ENCODE measurements around the gene NUDT22. TPM values are rescaled to one million over a fixed set of nuclear protein-coding genes. Genes with fewer than 3 reads are reported as not detected.

The NUDT22 gene
- total and polyA plus RNA-seq, 5 experiments from 2014 or later, result 43.4 to 83.8 (median 50.4) TPM

DNA sequence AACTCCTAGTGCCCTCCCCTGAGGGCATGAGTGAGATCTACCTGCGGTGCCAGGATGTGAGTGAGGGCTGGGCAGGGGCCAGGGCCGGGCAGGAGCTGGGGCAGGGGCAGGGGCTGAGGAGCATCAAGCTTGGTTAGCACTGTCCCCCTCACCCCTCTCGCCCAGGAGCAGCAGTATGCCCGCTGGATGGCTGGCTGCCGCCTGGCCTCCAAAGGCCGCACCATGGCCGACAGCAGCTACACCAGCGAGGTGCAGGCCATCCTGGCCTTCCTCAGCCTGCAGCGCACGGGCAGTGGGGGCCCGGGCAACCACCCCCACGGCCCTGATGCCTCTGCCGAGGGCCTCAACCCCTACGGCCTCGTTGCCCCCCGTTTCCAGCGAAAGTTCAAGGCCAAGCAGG lies 5.8 kb upstream of the NUDT22 start:
- Mint-ChIP-seq H3K27ac (peak overlapping the region in 2 of 10 donors; percentile 7 to 53), H3K4me1 (peaks cover 9 to 20% (median 14%) of the 10 kb centered on the region in 4 donors), H3K4me3 (no peak overlapping the region), H3K27me3 (no peaks in the 10 kb centered on the region), H3K36me3 (peaks cover 0 to 44% (median 0%) of the 10 kb centered on the region in 3 donors), H3K9me3 (no peaks in the 10 kb centered on the region)
- ATAC-seq (no peak), DNase-seq (no peak)
- POLR2A ChIA-PET, result interaction anchor here (1.1 to 7.2 kb wide), 2 partner anchors 8 to 14 kb away, joined by 3 to 83 read pairs; partner anchors contain the start of gene FERMT3

GRCh38 chr11:64220798-64221197 lies 5.3 kb upstream of the NUDT22 start:
- Mint-ChIP-seq H3K4me1 (peaks cover 12 to 22% (median 15%) of the 10 kb centered on the region in 4 donors), H3K36me3 (peaks cover 0 to 40% (median 0%) of the 10 kb centered on the region in 3 donors), H3K27ac (peak overlapping the region in 1 of 10 donors; percentile 27), H3K9me3 (no peaks in the 10 kb centered on the region), H3K4me3 (no peak overlapping the region), H3K27me3 (no peaks in the 10 kb centered on the region)
- no peak for ATAC-seq
- DNase-seq, result no peak
- POLR2A ChIA-PET, result interaction anchor here (1.1 to 7.2 kb wide), 2 partner anchors 9 to 15 kb away, joined by 3 to 83 read pairs; partner anchors contain the start of gene FERMT3

DNA sequence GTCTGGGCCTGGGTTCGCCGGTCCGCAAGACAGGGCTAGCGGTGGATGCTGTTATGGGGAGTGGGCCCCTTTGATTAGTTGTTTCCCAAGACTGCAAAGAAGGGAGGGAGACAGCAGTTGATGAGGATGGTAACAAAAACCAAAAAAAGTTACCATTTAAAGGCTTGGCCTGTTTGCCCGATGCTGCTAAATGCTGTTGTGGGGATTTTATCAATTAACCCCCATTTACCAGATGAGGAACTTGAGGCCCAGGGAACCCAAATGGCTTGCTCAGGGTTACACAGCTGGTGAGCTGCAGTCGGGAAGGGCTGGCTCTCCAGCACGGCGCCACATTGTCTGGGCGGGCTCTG lies 3.4 kb upstream of the NUDT22 start:
- ATAC-seq (no peak), DNase-seq (no peak)
- Mint-ChIP-seq H3K4me3 (no peak overlapping the region), H3K4me1 (peaks cover 13 to 26% (median 19%) of the 10 kb centered on the region in 4 donors), H3K27me3 (no peaks in the 10 kb centered on the region), H3K9me3 (no peaks in the 10 kb centered on the region), H3K36me3 (peaks cover 0 to 28% (median 0%) of the 10 kb centered on the region in 3 donors), H3K27ac (no peak overlapping the region)
- POLR2A ChIA-PET, result interaction anchor here (1.3 to 16.0 kb wide), 4 partner anchors 8 to 22 kb away, joined by 5 to 290 read pairs (median 54); partner anchors contain the start of genes FERMT3, FKBP2 and PPP1R14B

GRCh38 chr11:64223001-64223651 lies 2.9 kb upstream of the NUDT22 start:
- POLR2A ChIA-PET, result interaction anchor here (1.3 to 16.0 kb wide), 6 partner anchors 9 to 28 kb away, joined by 4 to 290 read pairs (median 23); partner anchors contain the start of genes FERMT3, FKBP2, PLCB3 and PPP1R14B
- Mint-ChIP-seq H3K4me3 (no peak overlapping the region), H3K27me3 (no peaks in the 10 kb centered on the region), H3K27ac (peak overlapping the region in 2 of 10 donors; percentile 24 to 52), H3K4me1 (peaks cover 13 to 29% (median 23%) of the 10 kb centered on the region in 4 donors), H3K36me3 (peaks cover 0 to 27% (median 0%) of the 10 kb centered on the region in 3 donors), H3K9me3 (no peaks in the 10 kb centered on the region)
- no peak for ATAC-seq
- DNase-seq, result no peak

DNA sequence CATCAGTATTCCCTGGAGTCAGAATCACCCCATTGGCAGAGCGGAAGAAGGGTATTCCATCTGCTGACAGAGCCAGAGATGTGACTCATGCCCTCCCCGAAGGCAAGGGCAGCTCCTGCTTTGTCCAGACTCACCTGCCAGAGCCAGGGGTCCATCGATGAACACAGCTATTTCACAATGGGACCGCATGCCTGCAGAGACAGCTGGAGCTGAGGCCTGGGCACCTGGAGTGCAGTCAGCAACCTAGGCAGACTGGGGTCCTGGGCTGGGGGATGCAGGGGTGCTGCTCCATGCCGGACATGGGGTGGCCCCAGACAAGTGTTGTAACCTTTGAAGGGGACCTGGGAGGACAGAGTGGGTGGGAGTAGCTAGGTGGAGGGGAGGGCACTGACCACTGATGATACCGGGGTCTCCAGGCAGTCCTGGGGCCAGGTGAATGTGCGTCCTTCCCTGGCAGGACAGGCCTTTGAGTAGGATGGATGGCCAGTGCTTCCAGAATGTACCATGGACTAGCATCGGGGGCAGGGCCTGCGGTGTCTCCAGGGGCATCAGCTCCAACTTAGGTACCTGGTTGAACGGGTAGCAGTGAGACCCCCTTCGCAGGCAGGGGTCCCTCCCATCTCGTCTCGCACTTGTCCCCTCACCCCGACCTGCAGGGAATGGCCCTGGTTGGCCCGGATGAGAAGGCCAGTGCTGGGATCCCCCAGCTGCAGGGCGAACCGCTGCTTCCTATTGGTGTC lies 1.8 kb upstream of the NUDT22 start:
- Mint-ChIP-seq H3K27ac (peak overlapping the region in 6 of 10 donors; percentile 17 to 89 (median 50)), H3K4me3 (peak overlapping the region; percentile 22 to 95 (median 90)), H3K27me3 (no peaks in the 10 kb centered on the region), H3K4me1 (peaks cover 11 to 35% (median 22%) of the 10 kb centered on the region in 4 donors), H3K9me3 (no peaks in the 10 kb centered on the region), H3K36me3 (peaks cover 0 to 15% (median 0%) of the 10 kb centered on the region in 3 donors)
- DNase-seq (no peak), ATAC-seq (no peak)
- POLR2A ChIA-PET, result interaction anchor here (0.5 to 16.0 kb wide), 9 partner anchors 8 to 93 kb away, joined by 3 to 290 read pairs (median 23); partner anchors contain the start of genes FERMT3, FKBP2, PLCB3 and PPP1R14B

DNA sequence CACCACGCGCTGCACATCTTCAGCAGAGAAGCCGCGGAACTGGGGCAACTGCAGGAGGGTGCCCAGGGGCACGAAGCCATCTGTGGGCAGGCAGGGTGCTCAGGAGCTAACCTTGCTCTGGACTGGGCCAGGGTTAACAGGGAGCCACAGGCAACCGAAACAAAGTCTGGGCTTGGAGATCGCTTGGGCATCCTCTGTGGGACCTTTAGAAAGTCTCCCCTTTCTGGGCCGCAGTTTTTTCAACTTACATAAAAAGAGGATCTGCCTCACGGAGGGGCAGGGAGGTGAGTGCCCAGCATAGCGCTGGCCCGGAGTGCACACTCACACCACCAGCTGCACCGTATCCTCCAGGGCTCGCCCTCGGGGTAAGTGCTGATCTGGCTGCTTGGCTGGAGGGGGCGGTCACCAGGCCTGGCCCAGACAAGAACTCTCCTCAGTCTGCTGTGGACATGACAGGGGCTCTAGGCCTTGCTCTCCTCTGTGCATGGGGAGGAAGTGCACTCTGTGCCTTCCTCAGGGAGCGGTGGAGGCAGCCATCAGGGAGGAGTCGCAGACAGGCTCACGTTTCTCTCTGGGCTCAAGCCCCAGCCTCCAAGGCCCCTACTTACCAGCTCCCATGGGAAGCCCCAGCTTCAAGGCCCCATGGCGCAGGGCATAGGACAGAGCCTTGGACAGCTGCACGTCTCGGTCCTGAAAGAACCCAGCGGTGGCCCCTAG lies 1.0 kb upstream of the NUDT22 start:
- Mint-ChIP-seq H3K4me1 (peaks cover 16 to 39% (median 30%) of the 10 kb centered on the region in 4 donors), H3K9me3 (no peaks in the 10 kb centered on the region), H3K36me3 (peaks cover 0 to 15% (median 0%) of the 10 kb centered on the region in 3 donors), H3K27me3 (no peaks in the 10 kb centered on the region), H3K27ac (peak overlapping the region in 9 of 10 donors; percentile 69 to 96 (median 89)), H3K4me3 (peak overlapping the region; percentile 87 to 95 (median 90))
- DNase-seq, result no peak
- POLR2A ChIA-PET, result interaction anchor here (1.1 to 16.0 kb wide), 8 partner anchors 9 to 92 kb away, joined by 3 to 290 read pairs (median 25); partner anchors contain the start of genes FERMT3, FKBP2, PLCB3 and PPP1R14B
- ATAC-seq, result no peak

GRCh38 chr11:64226507-64227051 lies 505 bp downstream of the NUDT22 start:
- POLR2A ChIA-PET, result interaction anchor here (1.2 to 16.0 kb wide), 14 partner anchors 9 to 91 kb away, joined by 3 to 290 read pairs (median 10); partner anchors contain the start of genes BAD, FERMT3, FKBP2 and GPR137
- peaks cover 0 to 10% (median 0%) of the 10 kb centered on the region in 3 donors for H3K36me3 Mint-ChIP-seq
- peaks cover 19 to 45% (median 36%) of the 10 kb centered on the region in 4 donors for H3K4me1 Mint-ChIP-seq
- peak overlapping the region; percentile 87 to 95 (median 90) for H3K4me3 Mint-ChIP-seq
- H3K27me3 Mint-ChIP-seq, result no peaks in the 10 kb centered on the region
- ATAC-seq (peak; percentile 29 to 43), DNase-seq (peak; percentile 35 to 82 (median 52))
- H3K9me3 Mint-ChIP-seq, result no peaks in the 10 kb centered on the region
- H3K27ac Mint-ChIP-seq, result peak overlapping the region; percentile 83 to 95 (median 90)

DNA sequence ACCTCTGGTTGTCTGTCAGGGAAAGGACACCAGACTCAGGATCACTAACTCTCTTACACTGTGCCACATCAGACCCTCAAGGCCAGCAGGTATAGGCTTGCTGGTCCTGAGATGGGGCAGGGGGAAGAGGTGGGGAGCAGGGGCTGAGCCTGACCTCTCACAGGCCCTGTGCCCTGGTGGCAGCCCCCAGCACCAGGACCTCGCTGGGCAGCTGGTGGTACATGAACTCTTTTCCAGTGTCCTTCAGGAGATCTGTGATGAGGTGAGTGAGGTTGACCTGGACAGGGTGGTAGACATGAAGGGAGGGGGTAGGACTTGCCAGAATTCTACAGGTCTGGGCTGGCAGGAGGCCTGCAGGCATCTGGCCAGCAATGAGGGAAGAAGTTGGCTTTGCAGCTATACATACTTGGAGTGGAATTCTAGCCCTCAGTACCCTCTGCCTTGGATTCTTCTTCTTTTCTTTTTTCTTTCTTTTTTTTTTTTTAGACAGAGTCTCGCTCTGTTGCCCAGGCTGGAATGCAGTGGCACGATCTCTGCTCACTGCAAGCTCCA lies 1.4 kb downstream of the NUDT22 start:
- Mint-ChIP-seq H3K4me3 (peak overlapping the region; percentile 87 to 95 (median 90)), H3K36me3 (peaks cover 0 to 7% (median 0%) of the 10 kb centered on the region in 3 donors), H3K27me3 (no peaks in the 10 kb centered on the region), H3K4me1 (peaks cover 22 to 54% (median 44%) of the 10 kb centered on the region in 4 donors), H3K9me3 (no peaks in the 10 kb centered on the region), H3K27ac (peak overlapping the region; percentile 83 to 95 (median 90))
- POLR2A ChIA-PET, result interaction anchor here (0.6 to 16.0 kb wide), 9 partner anchors 17 to 549 kb away, joined by 3 to 290 read pairs (median 22); partner anchors contain the start of genes BAD, ESRRA, FERMT3 and FKBP2
- DNase-seq, result no peak
- ATAC-seq, result no peak

DNA sequence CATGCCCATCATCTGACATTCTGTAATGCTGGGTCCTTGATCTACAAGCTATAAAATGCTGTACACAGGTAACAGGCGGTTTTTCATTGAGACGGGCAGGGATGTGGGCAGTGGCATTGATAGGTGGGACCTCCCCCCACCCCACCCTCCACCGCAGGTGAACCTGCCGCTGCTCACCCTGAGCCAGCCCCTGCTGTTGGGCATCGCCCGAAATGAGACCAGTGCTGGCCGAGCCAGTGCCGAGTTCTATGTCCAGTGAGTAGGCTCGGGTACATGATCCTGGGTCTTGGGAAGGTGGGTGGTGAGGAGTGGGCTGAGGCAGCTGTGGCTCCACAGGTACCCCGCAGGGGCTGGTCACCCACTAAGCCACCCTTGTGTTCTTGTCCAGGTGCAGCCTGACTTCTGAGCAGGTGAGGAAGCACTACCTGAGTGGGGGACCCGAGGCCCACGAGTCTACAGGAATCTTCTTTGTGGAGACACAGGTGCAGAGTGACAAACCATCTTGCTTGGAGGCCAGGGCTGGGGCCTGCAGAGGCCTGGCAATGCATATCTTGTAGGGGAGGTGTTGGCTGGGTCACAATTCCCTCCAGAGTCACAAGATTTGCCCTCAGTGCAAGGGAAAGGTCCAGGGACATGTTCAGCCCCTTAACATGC lies 3.1 kb downstream of the NUDT22 start:
- Mint-ChIP-seq H3K36me3 (no peaks in the 10 kb centered on the region), H3K4me1 (peaks cover 22 to 66% (median 58%) of the 10 kb centered on the region in 4 donors), H3K9me3 (no peaks in the 10 kb centered on the region), H3K27me3 (no peaks in the 10 kb centered on the region), H3K4me3 (peak overlapping the region; percentile 82 to 99 (median 90)), H3K27ac (peak overlapping the region; percentile 75 to 97 (median 90))
- POLR2A ChIA-PET, result interaction anchor here (0.8 to 16.0 kb wide), 12 partner anchors 12 to 1389 kb away, joined by 3 to 290 read pairs (median 5); partner anchors contain the start of genes BAD, FERMT3, FKBP2 and PLCB3
- DNase-seq (no peak), ATAC-seq (no peak)

- DNase-seq, result no peak
- H3K9me3 Mint-ChIP-seq, result no peaks in the 10 kb centered on the region
- peak overlapping the region; percentile 82 to 99 (median 90) for H3K4me3 Mint-ChIP-seq
- H3K27ac Mint-ChIP-seq, result peak overlapping the region; percentile 83 to 97 (median 93)
- POLR2A ChIA-PET, result interaction anchor here (0.6 to 16.0 kb wide), 12 partner anchors 13 to 1628 kb away, joined by 3 to 290 read pairs (median 4); partner anchors contain the start of genes BAD, CFL1, FERMT3 and FKBP2
- no peaks in the 10 kb centered on the region for H3K27me3 Mint-ChIP-seq
- ATAC-seq, result no peak
- no peaks in the 10 kb centered on the region for H3K36me3 Mint-ChIP-seq
- peaks cover 22 to 66% (median 58%) of the 10 kb centered on the region in 4 donors for H3K4me1 Mint-ChIP-seq
These were observed 3.7 kb downstream of the NUDT22 start for GRCh38 chr11:64229744-64230170.
